ENCODE results near the gene RBM26.

DNA sequence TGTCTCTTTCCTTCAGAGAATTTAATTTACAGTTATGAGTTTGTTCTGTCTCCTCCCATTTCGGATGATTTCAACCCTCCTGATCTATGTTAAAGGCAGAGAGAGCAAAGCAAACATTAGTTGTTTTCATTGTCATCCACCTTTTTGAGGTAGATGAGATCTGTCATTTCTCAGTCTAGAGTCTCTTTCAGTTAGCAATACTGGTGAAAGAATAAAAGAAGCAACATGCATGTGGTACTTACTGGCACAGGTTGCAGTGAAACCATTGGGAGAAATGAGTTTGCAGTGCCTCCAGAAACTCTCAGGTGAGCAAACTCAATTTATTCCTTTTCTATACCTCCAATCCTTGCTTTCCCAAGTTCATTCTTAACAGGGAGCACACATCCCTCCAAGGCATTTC, 99.4 kb downstream of the RBM26 start:
- no peak for TF ChIP-seq POLR2AphosphoS5 (IDR thresholded peaks at IDR 0.05)
- TF ChIP-seq, protein P1, sequence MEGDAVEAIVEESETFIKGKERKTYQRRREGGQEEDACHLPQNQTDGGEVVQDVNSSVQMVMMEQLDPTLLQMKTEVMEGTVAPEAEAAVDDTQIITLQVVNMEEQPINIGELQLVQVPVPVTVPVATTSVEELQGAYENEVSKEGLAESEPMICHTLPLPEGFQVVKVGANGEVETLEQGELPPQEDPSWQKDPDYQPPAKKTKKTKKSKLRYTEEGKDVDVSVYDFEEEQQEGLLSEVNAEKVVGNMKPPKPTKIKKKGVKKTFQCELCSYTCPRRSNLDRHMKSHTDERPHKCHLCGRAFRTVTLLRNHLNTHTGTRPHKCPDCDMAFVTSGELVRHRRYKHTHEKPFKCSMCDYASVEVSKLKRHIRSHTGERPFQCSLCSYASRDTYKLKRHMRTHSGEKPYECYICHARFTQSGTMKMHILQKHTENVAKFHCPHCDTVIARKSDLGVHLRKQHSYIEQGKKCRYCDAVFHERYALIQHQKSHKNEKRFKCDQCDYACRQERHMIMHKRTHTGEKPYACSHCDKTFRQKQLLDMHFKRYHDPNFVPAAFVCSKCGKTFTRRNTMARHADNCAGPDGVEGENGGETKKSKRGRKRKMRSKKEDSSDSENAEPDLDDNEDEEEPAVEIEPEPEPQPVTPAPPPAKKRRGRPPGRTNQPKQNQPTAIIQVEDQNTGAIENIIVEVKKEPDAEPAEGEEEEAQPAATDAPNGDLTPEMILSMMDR (IDR thresholded peaks at IDR 0.05) = no peak

Data from prostate gland (tissue), 2 donors.